K562 (cell line): ENCODE measurements around the gene GP1BA. TPM values are rescaled to one million over a fixed set of nuclear protein-coding genes. Genes with fewer than 3 reads are reported as not detected.

Source experiments
- ATF7 ChIP-seq: fragments of 450-650 bp; IDR thresholded peaks from 2 replicates; pipeline ENCODE4 v1.7.1; 2014; ENCODE audit warnings: mild to moderate bottlenecking, moderate library complexity
- CBFB ChIP-seq: sonication (generic); formaldehyde crosslinking; IDR thresholded peaks from 2 replicates; pipeline ENCODE4 v1.4.0; 2020; ENCODE audit warnings: mild to moderate bottlenecking, missing genetic modification reagents
- E2F3 ChIP-seq: fragments of 250-450 bp; sonication (Bioruptor Pico); IDR thresholded peaks from 2 replicates; pipeline ENCODE4 v1.4.0; 2020; ENCODE audit warnings: mild to moderate bottlenecking
- EHMT2 ChIP-seq: fragments of 450-650 bp; IDR thresholded peaks from 2 replicates; pipeline ENCODE4 v1.6.1; 2018; ENCODE audit warnings: antibody characterized with exemption
- HCFC1 ChIP-seq: IDR thresholded peaks from 2 replicates; pipeline ENCODE4 v1.6.1; 2012; ENCODE audit warnings: low read depth, low read length, improper control_type of control experiment
- JUN ChIP-seq, 2 experiments: sonication (generic) in 1 of 2; formaldehyde crosslinking in 1 of 2; IDR thresholded peaks; 2 replicates each; pipeline versions ENCODE4 v1.6.1 to v1.8.0; 2012 to 2022; ENCODE audit warnings: borderline replicate concordance in 2 of 2, mild to moderate bottlenecking in 2 of 2, improper control_type of control experiment in 1 of 2, low read depth in 1 of 2, low read length in 1 of 2, missing genetic modification reagents in 1 of 2
- KDM1A ChIP-seq, 2 experiments: fragments of 450-650 bp; IDR thresholded peaks; 2 replicates each; pipeline ENCODE4 v1.6.1; 2016; ENCODE audit warnings: mild to moderate bottlenecking in 2 of 2
- L3MBTL2 ChIP-seq: fragments of 450-650 bp; IDR thresholded peaks from 2 replicates; pipeline ENCODE4 v1.6.1; 2016; ENCODE audit warnings: mild to moderate bottlenecking, moderate library complexity
- MCM3 ChIP-seq: fragments of 450-650 bp; IDR thresholded peaks from 2 replicates; pipeline ENCODE4 v1.6.1; 2016
- NRF1 ChIP-seq, 2 experiments: fragments of 450-650 bp; IDR thresholded peaks in 1 of 2; conservative IDR thresholded peaks in 1 of 2; 2 replicates each; pipeline ENCODE4 v1.6.1; 2014; ENCODE audit warnings: mild to moderate bottlenecking in 2 of 2
- PCBP1 ChIP-seq: fragments of 200-400 bp; formaldehyde crosslinking; IDR thresholded peaks from 2 replicates; pipeline ENCODE4 v1.6.1; 2018; ENCODE audit warnings: mild to moderate bottlenecking, low read depth, low read length; ENCODE audit not compliant: poor library complexity, severe bottlenecking
- PRPF4 ChIP-seq: fragments of 200-400 bp; formaldehyde crosslinking; IDR thresholded peaks from one replicate; pipeline ENCODE4 v1.6.1; 2017; ENCODE audit warnings: low read length, low read depth, mild to moderate bottlenecking; ENCODE audit not compliant: insufficient read depth, poor library complexity, severe bottlenecking
- RB1 ChIP-seq: fragments of 450-650 bp; IDR thresholded peaks from 2 replicates; pipeline ENCODE4 v1.6.1; 2017; ENCODE audit warnings: low read depth, mild to moderate bottlenecking
- SAFB2 ChIP-seq: fragments of 200-400 bp; formaldehyde crosslinking; IDR thresholded peaks from 2 replicates; pipeline ENCODE4 v1.6.1; 2018; ENCODE audit warnings: borderline replicate concordance, low read length, low read depth, moderate library complexity; ENCODE audit not compliant: severe bottlenecking
- ZNF449 ChIP-seq: fragments of 250-450 bp; sonication (Bioruptor Pico); IDR thresholded peaks from 2 replicates; pipeline ENCODE4 v1.8.0; 2022; ENCODE audit warnings: moderate library complexity, mild to moderate bottlenecking, inconsistent platforms
- ZNF511 ChIP-seq: sonication (generic); formaldehyde crosslinking; IDR thresholded peaks from 2 replicates; pipeline ENCODE4 v1.8.0; 2022; ENCODE audit warnings: mild to moderate bottlenecking, missing genetic modification reagents
- polyA plus RNA-seq, 8 experiments: library from polyadenylated mRNA; depleted of rRNA in 4 of 8; stranded (reverse) in 5 of 8; unstranded in 3 of 8; fragments of >200 nt; fragmentation: Nextera tagmentation in 2 of 8; fragmentation: Illumina TruSeq in 1 of 8; extraction: Ambion mirVana in 2 of 8; extraction: Trizol in 1 of 8; gene quantifications; 2 replicates each; pipeline versions ENCODE4 v1.2.1 to v1.2.3, GENCODE V29; 2011 to 2014; ENCODE audit warnings: inconsistent platforms in 1 of 8, missing spikeins in 1 of 8
- total RNA-seq, 7 experiments: library from RNA; depleted of rRNA in 6 of 7; stranded (reverse); fragments of >200 nt in 6 of 7; fragmentation: Illumina TruSeq in 2 of 7; extraction: Trizol in 2 of 7; gene quantifications; 2 replicates each; pipeline versions ENCODE4 v1.2.1 to v1.2.3, GENCODE V29; 2011 to 2021; ENCODE audit warnings: low replicate concordance in 1 of 7
- TF ChIP-seq, protein P1 (sequence below), 2 experiments: IDR thresholded peaks; 2 replicates each; pipeline ENCODE4 v1.6.1; 2011; ENCODE audit warnings: borderline replicate concordance in 1 of 2, control low read depth in 1 of 2, low read depth in 1 of 2, low read length in 1 of 2, mild to moderate bottlenecking in 1 of 2, mixed read lengths in 1 of 2, moderate library complexity in 1 of 2; ENCODE audit not compliant: insufficient read depth in 1 of 2, insufficient read length in 1 of 2, poor library complexity in 1 of 2, severe bottlenecking in 1 of 2; ENCODE audit errors: extremely low read depth in 1 of 2
- TF ChIP-seq, protein P2 (sequence below): sonication (generic); formaldehyde crosslinking; IDR thresholded peaks from 2 replicates; pipeline ENCODE4 v1.9.0; 2022; ENCODE audit warnings: mild to moderate bottlenecking, missing genetic modification reagents
- TF ChIP-seq, protein P3 (sequence below): fragments of 450-650 bp; IDR thresholded peaks from 2 replicates; pipeline ENCODE4 v1.6.1; 2018; ENCODE audit not compliant: partially characterized antibody

GP1BA gene
- total and polyA plus RNA-seq, 9 of the 15 experiments (the other 6 are each of a cell fraction or from before 2014, with no cell fraction given) = 0.01 TPM; not detected in 8

GRCh38 chr17:4949321-4950074, 17.4 kb downstream of the GP1BA start (continued):
- TF ChIP-seq, protein P1, sequence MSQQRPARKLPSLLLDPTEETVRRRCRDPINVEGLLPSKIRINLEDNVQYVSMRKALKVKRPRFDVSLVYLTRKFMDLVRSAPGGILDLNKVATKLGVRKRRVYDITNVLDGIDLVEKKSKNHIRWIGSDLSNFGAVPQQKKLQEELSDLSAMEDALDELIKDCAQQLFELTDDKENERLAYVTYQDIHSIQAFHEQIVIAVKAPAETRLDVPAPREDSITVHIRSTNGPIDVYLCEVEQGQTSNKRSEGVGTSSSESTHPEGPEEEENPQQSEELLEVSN (IDR thresholded peaks at IDR 0.05; ENCODE audit: borderline replicate concordance in 1 of 2, extremely low read depth in 1 of 2, insufficient read depth in 1 of 2, insufficient read length in 1 of 2, low read depth in 1 of 2, low read length in 1 of 2, poor library complexity in 1 of 2, severe bottlenecking in 1 of 2) = peak; percentile 90 to 95
- TF ChIP-seq E2F3 (CRISPR knock-in tag) = 0 out of 2 replicates have a peak, but pooled peaks have one; percentile 33
- TF ChIP-seq JUN (IDR thresholded peaks at IDR 0.05; ENCODE audit: borderline replicate concordance, low read depth, low read length) = peak; percentile 22; the same call in 1 of the 2 replicates
- TF ChIP-seq JUN (CRISPR knock-in tag; IDR thresholded peaks at IDR 0.05; ENCODE audit: borderline replicate concordance) = no peak
- TF ChIP-seq L3MBTL2 = peak; percentile 88
- TF ChIP-seq RB1 = peak; percentile 32; the same call in 1 of the 2 replicates
- no peak for TF ChIP-seq MCM3
- peak; percentile 61; the same call in 1 of the 2 replicates for TF ChIP-seq ATF7
- TF ChIP-seq, protein P2, sequence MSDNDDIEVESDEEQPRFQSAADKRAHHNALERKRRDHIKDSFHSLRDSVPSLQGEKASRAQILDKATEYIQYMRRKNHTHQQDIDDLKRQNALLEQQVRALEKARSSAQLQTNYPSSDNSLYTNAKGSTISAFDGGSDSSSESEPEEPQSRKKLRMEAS (CRISPR knock-in tag) = peak; percentile 87
- TF ChIP-seq NRF1 (conservative IDR thresholded peaks at IDR 0.05 in 1 of 2, IDR thresholded peaks at IDR 0.05 in 1 of 2) = no peak
- peak; percentile 36 for TF ChIP-seq PRPF4
- TF ChIP-seq ZNF449 (CRISPR knock-in tag) = no peak
- no peak for TF ChIP-seq EHMT2
- peak; percentile 69 for TF ChIP-seq PCBP1
- no peak for TF ChIP-seq CBFB (CRISPR knock-in tag)
- 0 out of 2 replicates have a peak, but pooled peaks have one; percentile 3 for TF ChIP-seq HCFC1
- TF ChIP-seq, protein P3, sequence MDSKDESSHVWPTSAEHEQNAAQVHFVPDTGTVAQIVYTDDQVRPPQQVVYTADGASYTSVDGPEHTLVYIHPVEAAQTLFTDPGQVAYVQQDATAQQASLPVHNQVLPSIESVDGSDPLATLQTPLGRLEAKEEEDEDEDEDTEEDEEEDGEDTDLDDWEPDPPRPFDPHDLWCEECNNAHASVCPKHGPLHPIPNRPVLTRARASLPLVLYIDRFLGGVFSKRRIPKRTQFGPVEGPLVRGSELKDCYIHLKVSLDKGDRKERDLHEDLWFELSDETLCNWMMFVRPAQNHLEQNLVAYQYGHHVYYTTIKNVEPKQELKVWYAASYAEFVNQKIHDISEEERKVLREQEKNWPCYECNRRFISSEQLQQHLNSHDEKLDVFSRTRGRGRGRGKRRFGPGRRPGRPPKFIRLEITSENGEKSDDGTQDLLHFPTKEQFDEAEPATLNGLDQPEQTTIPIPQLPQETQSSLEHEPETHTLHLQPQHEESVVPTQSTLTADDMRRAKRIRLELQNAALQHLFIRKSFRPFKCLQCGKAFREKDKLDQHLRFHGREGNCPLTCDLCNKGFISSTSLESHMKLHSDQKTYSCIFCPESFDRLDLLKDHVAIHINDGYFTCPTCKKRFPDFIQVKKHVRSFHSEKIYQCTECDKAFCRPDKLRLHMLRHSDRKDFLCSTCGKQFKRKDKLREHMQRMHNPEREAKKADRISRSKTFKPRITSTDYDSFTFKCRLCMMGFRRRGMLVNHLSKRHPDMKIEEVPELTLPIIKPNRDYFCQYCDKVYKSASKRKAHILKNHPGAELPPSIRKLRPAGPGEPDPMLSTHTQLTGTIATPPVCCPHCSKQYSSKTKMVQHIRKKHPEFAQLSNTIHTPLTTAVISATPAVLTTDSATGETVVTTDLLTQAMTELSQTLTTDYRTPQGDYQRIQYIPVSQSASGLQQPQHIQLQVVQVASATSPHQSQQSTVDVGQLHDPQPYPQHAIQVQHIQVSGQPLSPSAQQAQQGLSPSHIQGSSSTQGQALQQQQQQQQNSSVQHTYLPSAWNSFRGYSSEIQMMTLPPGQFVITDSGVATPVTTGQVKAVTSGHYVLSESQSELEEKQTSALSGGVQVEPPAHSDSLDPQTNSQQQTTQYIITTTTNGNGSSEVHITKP = peak; percentile 95
- 0 out of 2 replicates have a peak, but pooled peaks have one; percentile 31 for TF ChIP-seq ZNF511 (CRISPR knock-in tag)
- TF ChIP-seq SAFB2 = no peak
- peak in 1 of 2 experiments; percentile 16; a peak in 1 of 4 replicates for TF ChIP-seq KDM1A (IDR thresholded peaks at IDR 0.05)
